Spleen (tissue), 7 donors: ENCODE measurements around the gene DNM3.

Experiments used
- POLR2A ChIP-seq, 3 donors: fragments of 450-650 bp; IDR thresholded peaks; one replicate each; pipeline ENCODE4 v1.5.1; 2017; ENCODE audit warnings: antibody characterized with exemption in 3 of 3, mild to moderate bottlenecking in 1 of 3
- POLR2AphosphoS5 ChIP-seq, 3 donors: sonication (generic); formaldehyde crosslinking; IDR thresholded peaks; one replicate each; pipeline ENCODE4 v1.5.1; 2017; ENCODE audit warnings: antibody characterized with exemption in 3 of 3
- TF ChIP-seq, protein P1 (sequence below), 11 experiments: fragments of 200-600 bp in 7 of 11; fragments of 450-650 bp in 4 of 11; sonication (generic) in 4 of 11; IDR thresholded peaks in 8 of 11; conservative IDR thresholded peaks in 3 of 11; 1 replicate in 7 of 11; 2 replicates in 4 of 11; pipeline versions ENCODE4 v1.4.0 to v1.8.0; 2016 to 2021; ENCODE audit warnings: antibody characterized with exemption in 11 of 11, inconsistent platforms in 4 of 11, mild to moderate bottlenecking in 1 of 11
- donor health status: DM: no; HTN: no; CAD: no; lungs with moderate emphysema.
- donor health status: DM: no; HTN: no; CAD: no.
- donor health status: DM: no; HTN: no; CAD: no.

DNA sequence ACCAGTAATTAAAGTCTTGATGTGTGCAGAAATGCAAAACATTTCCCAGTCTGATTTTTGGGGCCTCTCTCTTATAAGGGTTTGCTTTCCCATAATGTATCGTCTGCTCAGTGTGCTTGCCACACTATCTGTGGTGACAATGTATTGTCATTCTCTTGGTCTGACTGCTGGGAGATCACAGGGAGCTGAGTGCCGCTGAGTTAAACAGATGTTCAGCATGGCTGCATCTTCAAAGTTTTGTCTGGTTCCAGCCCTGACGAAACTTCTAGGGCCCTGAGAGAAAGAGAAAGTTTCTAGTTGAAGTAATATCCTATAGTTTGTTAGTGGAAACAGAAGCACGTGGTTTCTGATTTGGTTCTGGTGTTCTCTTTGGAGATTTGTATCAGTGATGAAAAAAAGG, 42.6 kb downstream of the DNM3 start:
- TF ChIP-seq, protein P1, sequence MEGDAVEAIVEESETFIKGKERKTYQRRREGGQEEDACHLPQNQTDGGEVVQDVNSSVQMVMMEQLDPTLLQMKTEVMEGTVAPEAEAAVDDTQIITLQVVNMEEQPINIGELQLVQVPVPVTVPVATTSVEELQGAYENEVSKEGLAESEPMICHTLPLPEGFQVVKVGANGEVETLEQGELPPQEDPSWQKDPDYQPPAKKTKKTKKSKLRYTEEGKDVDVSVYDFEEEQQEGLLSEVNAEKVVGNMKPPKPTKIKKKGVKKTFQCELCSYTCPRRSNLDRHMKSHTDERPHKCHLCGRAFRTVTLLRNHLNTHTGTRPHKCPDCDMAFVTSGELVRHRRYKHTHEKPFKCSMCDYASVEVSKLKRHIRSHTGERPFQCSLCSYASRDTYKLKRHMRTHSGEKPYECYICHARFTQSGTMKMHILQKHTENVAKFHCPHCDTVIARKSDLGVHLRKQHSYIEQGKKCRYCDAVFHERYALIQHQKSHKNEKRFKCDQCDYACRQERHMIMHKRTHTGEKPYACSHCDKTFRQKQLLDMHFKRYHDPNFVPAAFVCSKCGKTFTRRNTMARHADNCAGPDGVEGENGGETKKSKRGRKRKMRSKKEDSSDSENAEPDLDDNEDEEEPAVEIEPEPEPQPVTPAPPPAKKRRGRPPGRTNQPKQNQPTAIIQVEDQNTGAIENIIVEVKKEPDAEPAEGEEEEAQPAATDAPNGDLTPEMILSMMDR (IDR thresholded peaks at IDR 0.05 in 8 of 11, conservative IDR thresholded peaks at IDR 0.05 in 3 of 11), result no peak
- no peak for TF ChIP-seq POLR2A (IDR thresholded peaks at IDR 0.05)
- no peak for TF ChIP-seq POLR2AphosphoS5 (IDR thresholded peaks at IDR 0.05)
